IPS-NIHi7 (cell line): ENCODE measurements around the gene ATF7.

Source experiments
- DNase-seq: peaks from one replicate; pipeline ENCODE4 v3.0.0; 2012; ENCODE audit warnings: mixed read lengths; ENCODE audit errors: extremely low spot score

Gene ATF7

DNA sequence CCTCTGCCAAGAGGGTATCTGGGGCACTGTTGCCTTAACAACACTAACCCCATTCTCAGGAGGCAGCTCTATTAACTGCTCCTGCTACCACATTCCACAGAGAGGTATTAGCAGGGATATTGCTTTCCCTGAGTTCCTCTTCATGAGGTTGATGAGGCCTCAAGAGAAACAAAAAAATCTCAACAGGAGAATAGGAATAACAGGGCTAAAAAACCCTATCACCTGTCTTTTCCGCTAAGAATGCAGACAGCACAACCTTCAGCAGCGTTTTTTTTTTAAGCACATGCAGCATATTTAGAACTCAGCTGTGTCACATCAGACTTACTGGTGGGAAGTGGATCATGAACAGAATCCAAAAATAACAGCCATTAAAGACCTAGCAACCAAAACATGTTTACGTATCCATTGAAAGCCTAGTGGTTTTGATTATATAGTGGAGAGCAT, 29.2 kb downstream of the ATF7 start:
- no peak for DNase-seq

DNA sequence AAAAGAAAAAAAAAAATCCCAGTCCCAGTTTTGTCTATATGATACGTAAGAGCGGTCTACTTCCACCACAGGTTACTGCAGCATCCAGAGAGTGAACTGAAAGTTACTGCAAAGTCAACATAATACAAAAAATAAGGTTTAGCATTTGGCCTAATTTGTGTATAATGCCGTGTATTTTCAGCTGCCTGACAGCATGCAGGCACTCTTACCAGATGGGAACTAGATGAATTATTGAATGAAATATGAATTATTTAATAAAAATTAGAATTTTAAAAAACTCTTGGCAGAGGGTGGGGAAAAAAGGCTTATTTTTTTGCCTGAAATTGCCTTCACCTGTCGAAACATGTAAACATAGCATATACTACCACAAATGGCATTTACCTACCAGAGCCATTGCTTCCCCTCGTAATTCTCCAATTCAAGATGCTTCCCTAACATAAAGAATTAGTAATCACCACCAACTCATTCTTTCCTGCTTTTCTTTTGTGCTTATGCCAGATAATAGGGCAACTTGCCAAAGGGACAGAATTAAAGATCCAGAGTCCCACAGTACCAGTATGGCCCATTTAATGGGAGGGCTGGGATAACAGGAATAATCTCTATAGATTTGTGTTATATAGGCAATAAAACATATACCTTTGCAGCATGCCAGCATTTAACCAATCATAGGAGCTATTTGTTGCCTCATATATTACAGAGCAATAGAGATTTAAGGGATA, 31.1 kb downstream of the ATF7 start:
- DNase-seq = no peak

DNA sequence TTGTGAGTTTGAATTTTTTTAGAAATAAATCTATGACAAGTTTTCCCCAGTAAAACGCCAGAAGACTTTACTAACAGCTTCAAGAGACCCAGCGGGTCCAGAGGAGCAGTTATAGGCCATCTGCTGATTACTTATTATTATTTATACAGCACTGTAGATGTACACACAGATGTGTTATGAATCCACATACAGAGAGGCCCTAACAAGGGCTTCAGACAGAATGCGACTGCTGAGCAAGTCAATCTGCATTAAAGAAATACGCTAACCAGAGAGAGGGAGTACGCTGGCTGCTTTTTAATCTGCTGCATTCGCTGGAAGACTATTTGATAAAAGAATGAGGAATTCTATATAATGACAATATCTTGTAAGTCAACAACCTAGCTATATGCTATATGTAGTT, 32.5 kb downstream of the ATF7 start:
- DNase-seq = no peak

DNA sequence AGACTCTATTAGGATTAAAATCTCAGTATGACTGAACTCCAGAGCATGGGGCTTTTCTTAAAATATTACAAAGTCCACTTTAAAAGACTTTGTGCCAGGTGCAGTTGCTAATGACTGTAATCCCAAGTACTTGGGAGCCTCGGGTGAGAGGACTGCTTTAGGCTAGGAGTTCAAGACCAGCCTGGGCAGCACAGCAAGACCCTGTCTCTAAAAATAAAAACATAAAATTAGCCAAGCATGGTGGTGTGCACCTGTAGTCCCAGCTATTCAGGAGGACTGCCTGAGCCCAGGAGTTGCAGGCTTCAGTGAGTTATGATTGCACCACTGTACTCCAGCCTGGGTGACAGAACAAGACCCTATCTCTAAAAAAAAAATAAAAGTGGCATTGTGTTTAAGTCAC, 33.2 kb downstream of the ATF7 start:
- DNase-seq = no peak

DNA sequence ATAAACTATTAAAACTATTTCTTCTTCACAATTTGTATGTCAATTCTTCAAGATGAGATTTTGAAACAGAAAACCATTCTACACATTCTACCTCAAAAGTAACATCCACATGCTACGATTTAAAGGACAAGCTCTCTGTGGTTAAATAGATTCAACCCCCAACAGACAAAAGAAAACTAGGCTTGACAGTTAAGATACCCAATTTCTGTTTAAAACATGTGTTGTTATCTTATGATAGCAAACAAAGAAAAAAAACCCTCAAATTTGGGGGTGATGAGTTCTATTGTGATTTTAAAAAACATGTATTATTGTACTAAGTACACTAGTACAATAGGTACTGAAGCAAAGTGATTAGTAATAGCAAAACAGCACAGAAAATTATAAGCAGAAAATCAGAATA, 33.8 kb downstream of the ATF7 start:
- DNase-seq = no peak

DNA sequence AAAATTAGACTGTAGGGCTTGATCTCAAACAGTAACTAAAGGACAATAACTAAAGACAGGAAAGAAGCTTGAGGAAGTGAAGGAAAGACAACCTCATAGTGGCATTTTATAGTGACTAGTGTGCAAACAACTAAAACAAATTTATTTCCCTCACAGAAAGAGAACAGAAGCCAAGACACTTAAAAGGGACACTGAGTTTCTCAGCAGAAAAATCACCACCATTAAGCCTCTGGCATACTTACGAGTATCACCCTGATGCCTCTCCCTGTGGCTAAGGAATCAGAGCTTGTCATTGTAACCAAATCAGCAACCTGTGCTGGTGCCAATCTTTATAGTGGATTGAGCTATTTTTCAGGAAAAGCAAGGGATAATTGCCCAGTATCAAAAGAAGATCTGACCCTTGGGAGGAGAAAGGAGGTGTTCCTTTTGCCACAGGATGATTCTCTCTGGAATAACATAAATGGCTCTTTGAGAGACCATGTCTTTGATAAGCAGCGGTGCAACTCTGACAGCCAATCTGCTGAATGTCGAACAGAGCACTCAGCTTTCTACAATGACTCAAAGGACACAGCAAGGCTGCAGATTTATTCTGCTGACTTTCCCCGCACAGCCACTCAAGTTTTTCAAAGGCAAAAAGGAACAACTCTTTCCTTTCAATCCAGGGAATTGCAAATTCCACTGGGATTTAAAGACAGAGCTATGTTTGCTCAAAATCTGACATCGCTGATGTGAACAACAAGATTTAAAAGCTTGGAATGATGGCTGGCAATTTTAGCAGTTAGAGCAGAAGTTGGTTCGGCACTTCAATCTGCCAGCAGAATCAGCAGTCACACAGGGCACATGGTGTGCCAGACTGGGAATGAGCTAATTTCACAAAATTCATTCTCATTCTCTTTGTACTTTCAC, 34.6 kb downstream of the ATF7 start:
- DNase-seq = no peak

DNA sequence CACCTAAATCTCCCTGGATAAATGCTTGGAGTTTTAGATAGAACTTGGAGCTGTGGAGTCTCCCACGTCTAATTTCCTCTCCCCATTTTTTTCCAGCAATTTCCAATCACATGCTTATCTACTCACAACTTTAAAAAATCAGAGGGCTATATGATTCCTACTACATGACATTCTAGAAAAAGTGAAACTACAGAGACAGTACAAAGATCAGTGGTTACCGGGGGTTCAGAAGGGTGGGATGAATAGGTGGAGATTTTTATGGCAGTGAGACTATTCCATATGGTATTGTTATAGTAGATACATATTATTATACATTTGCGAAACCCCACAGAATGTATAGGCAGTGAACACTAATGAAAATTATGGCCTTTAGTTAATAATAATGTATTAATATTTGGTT, 35.5 kb downstream of the ATF7 start:
- no peak for DNase-seq

DNA sequence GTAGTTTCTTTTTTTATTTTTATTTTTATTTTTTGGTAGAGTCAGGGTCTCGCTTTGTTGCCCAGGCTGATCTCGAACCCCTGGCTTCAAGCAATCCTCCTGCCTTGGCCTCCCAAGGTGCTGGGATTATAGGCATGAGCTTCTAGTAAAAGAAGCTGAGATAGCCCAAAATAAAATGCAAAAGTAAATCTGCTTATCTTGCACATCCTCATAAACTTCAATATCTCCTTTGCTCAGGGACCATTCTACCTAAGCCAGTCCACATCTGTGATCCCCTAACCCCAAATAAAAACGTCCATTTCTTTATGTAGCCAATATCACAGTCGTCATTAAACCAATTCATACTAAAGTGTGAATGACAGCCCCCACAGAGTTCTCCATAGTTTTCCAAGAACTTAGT, 36.3 kb downstream of the ATF7 start:
- DNase-seq = no peak

DNA sequence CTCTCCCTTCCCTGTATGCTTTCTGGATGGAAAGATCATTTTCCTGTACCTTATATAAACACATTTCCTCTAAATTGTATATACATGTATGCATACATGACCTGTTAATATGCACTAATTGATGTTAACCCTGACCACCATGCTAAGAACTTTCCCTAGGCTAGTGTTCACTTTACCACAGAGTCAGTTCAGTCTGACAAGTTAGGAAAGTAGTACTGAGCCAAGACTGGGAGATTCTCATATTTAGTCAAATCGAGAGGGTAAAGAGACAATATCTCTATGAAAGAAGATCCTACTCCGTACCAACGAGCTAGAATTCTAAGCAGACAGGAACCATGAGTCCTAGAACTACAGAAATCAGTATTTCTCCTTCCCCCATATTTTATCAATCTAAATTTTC, 36.8 kb downstream of the ATF7 start:
- no peak for DNase-seq

DNA sequence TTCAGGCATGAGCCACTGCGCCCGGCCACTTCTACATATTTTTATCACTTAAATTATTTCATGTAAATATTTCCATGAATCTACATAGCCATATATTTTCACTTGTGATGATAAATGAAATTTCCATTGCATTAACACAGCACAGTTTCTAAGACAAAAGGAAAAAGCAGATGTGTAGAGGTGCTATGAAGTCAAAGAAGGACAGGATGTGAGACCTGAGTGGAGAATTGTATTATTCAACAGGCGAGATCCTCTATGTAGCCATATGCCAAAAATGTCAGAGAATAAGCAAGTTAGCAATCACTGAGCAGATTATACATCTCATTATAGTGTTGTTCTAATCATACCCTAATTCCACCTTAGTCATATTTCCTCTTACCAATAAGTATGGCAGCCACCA, 38.1 kb downstream of the ATF7 start:
- no peak for DNase-seq

DNA sequence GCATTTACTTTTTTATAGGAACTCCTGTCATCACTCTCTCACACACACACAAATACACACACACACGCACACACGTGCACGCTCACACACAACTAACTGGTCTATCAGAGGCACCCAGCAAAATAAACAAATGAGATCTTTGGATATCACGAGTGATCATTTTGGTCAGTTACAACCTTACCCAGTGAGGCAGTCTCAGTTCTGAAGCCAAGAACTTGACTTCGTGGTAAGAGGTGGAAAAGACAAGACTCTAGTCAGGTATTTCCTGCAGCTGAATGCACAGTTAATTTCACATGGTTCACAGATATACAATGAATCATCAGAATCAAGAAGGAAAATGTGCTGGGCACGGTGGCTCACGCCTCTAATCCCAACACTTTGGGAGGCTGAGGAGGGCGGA, 39.4 kb downstream of the ATF7 start:
- DNase-seq = no peak

DNA sequence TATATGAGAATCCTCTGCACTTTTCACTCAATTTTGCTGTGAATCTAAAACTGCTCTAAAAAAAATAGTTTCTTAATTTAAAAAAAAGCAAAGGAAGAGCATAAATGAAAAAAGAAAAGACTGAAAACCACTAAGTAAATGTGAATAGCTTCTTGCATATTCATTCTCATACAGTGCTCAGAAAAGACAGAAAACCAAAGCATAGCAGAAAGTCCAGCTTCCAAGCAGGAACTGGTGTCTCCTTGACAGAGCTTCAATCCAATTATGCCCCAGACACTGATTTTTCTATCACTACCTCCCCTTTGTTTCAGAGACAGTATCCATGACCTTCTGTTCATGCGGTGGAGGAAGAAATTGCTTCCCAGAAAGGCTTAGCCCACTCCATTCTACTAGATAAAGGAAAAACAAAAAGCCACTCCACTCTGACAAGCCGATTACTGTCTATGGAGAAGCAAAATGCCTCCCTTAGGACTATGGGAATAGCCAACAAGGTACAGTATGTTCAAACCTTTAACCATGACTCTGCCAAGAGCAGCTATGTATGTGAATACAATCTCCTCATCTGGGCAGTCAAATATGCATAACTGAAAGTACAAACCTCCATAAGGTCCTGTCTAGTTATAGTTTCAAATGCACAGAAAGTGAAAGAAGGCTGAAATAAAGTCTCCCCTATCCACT, 40.6 kb downstream of the ATF7 start:
- no peak for DNase-seq

DNA sequence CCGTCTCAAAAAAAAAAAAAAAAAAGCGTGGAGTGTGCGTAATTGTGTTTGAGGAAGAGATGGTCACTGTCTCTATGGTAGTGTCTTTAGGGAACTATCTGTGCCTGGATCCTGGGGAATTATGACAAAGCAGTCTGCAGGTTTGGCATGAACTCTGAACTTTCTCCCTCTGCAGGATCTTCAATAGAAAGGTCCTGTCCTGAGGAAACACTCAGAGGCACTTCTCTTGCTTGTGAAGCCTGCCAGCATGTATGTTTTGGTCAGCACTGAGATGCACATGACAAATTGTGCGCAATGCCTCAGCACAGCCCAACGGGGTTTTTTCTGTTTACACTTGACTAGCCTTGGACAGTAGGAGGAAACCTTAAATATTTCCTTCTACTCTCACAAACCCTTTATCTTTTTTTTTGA, 46.6 kb downstream of the ATF7 start:
- no peak for DNase-seq

DNA sequence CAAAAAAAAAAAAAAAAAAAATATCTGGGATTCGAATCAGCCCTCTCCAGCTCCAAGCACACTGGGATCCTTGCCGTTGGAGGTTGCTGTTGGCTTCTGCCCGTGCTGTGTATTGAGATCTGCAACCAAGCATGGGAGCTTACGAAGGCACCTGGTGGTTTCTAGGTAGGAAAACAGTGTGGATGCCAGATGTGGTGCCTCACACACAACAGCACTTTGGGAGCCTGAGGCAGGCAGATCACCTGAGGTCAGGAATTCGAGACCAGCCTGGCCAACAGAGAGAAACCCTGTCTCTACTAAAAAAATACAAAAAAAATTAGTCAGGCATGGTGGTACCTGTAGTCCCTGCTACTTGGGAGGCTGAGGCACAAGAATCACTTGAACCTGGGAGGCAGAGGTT, 47.4 kb downstream of the ATF7 start:
- no peak for DNase-seq

DNA sequence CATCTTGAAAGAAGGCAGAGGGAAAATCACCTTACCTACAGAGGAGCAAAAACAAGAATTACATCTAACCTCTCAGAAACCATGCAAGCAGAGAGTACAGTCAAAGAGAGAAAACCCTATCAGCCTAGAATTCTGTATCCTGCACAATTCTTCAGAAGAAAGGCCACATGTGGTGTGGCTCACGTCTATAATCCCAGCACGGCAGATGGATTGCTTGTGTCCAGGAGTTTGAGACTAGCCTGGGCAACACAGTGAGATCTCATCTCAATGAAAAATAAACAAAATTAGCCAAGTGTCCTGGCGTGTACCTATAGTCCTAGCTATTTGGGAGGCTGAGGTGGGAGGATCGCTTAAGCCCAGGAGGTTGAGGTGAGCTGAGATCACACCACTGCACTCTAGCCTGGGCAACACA, 48.2 kb downstream of the ATF7 start:
- no peak for DNase-seq

DNA sequence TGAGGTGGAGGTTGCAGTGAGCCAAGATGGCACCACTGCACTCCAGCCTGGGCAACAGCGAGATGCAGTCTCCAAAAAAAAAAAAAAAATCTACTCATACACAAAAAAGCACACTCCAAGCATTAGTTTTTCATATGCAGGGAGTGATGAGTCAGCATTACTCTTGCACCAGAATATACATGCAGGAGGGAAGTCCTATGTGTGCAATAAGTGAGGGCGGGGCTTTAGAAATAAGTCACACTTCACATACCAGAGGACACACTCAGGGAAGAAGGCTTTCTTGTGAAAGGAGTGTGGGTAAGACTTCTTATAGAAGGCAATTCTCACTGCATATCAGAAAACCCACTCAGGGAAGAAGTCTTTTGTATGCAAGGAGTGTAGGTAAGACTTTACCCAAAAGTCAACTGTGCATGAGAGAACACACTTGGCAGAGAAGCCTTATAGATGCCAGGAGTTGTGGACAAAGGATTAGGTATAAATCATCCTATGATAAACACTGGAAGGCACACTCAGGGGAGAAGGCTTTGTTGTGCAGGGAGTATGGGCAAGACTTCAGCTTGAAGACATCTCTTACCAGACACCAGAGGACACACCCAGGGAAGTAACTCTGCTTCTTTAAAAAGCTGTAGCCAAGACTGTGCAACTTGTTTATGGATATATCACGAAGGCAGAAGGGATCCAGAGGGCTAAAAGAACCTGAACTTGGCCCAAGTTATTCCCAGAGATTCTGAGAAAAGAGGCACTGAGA, 50.5 kb downstream of the ATF7 start:
- no peak for DNase-seq

DNA sequence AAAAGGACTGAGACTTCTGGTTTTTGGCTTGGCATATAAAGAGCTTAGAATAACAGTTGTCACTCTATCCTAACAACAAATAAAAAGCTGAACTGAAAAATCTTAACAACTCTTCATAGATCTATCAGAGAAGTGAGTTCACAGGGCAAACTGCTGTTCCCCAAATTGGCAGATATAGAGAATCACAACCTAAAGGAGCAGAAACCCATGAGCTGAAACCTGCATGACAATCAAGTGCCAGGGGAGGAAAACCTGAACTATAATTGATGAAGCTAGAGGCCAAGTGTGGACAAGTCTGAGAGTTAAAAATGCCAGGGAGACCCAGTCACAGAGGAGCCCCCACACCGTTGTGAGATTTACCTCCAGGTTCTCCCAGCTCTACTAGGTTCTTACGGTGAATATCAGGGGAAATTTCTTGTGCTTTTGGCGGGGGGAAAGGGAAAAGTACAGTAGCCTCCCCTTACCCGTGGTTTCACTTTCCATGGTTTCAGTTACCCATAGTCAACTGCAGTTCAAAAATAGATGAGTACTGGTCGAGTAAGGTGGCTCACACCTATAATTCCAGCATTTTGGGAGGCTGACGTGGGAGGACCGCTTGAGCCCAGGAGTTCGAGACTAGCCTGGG, 53.9 kb downstream of the ATF7 start:
- no peak for DNase-seq

DNA sequence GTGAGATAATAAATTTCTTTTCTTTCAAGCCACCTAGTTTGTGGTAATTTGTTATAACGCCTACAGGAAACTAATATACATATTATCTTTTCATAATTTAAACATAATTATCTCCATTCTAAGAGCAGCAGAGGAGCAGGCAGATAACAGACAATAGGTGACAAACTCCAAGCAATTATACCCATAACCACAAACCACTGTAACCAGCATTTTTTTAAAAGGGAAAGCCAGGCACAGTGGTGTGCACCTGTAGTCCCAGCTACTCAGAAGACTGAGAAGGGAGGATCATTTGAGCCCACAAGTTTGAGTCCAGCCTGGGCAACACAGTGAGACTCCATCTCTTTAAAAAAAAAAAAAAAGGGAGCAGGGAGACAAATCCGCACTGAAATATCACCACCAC, 54.9 kb downstream of the ATF7 start:
- DNase-seq = no peak

DNA sequence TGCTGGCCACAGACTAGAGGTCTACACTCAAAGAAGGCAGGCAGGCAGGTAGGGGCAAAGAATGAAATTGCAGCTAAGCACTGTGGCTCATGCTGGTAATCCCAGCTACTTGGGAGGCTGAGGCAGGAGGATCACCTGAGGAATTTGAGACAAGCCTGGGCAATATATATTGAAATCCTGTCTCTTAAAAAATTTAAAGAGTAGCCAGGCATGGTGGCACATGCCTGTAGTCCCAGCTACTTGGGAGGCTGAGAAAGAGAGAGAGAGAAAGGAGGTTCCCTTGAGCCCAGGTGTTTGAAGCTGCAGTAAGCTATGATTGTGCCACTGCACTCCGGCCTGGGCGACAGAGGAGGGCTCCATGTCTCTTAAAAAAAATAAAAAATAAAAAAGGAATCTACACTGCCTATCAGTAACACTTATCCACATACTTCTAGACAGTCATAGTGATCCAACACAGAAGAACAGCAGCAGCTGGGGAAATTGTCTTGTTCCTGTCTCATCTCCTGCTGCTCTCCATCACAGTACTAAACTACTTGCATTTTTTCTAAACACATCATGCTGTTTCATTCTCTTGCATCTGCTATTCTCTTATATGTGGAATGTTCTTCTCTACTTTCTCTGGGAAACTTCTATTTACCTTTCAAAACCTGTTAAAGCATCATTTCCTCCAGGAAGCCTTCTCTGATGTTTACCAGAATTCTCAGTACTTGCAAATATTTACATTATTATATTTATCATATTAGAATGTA, 57.2 kb downstream of the ATF7 start:
- no peak for DNase-seq

DNA sequence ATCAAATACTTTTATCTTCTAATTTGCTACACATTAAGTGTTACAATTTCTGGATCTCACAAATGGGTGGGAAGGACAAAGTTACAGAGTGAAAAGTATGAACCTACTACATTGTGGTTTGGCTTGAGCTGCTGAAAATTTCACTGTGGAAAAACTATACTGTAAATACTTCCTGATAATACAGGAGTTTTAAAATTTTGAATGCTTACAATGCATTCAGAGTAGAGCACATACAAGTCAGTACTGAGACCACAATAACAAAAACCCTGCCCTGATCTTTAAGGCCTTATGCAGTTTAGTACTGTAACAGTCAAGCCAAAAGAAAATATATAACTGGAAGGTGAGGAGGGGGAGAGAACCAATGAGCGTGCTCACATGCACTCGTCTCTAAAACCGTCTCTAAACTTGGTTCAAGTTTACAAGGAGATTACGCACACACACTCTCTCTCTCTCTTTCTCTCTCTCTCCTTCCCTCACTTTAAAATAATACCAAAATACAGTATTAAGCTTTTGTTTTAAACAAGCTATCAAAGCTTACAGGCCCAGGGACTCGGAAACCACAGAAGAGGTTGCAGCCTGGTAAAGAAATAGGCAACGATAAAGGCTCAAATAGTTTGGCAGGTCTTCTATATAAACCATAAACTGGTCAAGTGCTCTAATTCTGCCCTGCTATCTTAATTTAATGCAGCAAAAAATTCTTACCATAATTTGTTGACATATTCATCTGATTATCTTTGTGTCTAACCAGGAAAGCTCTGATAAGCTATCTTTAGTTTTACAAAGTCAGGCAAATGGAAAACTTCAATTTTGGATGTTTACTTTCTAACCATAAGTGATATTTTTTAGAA, 58.0 kb downstream of the ATF7 start:
- no peak for DNase-seq
